SK-N-SH treated with all-trans-retinoic acid at 6 μM for 48 hours (cell line): ENCODE results near the gene MAB21L3.

Source experiments
- CREB5 ChIP-seq: fragments of 250-450 bp; sonication (Bioruptor Pico); IDR thresholded peaks from 2 replicates; pipeline ENCODE4 v1.5.1; 2020; ENCODE audit warnings: low read depth, mild to moderate bottlenecking, moderate library complexity
- CSDC2 ChIP-seq: fragments of 250-450 bp; sonication (Bioruptor Pico); IDR thresholded peaks from 2 replicates; pipeline ENCODE4 v1.5.0; 2020; ENCODE audit warnings: mild to moderate bottlenecking, moderate library complexity
- ISL1 ChIP-seq: fragments of 250-450 bp; sonication (Bioruptor Pico); IDR thresholded peaks from 2 replicates; pipeline ENCODE4 v2.1.2; 2022; ENCODE audit warnings: mild to moderate bottlenecking, moderate library complexity
- OSR1 ChIP-seq: fragments of 250-450 bp; sonication (Bioruptor Pico); IDR thresholded peaks from 2 replicates; pipeline ENCODE4 v1.8.0; 2022; ENCODE audit warnings: moderate library complexity, mild to moderate bottlenecking, inconsistent platforms
- PATZ1 ChIP-seq: fragments of 250-450 bp; sonication (Bioruptor Pico); IDR thresholded peaks from 2 replicates; pipeline ENCODE4 v1.8.0; 2020; ENCODE audit warnings: mild to moderate bottlenecking, moderate library complexity, borderline replicate concordance
- RARB ChIP-seq: fragments of 250-450 bp; sonication (Bioruptor Pico); IDR thresholded peaks from 2 replicates; pipeline ENCODE4 v1.8.0; 2021; ENCODE audit warnings: mild to moderate bottlenecking, moderate library complexity
- SNAI2 ChIP-seq: fragments of 250-450 bp; sonication (Bioruptor Pico); IDR thresholded peaks from 2 replicates; pipeline ENCODE4 v1.5.0; 2020; ENCODE audit warnings: mild to moderate bottlenecking, moderate library complexity
- TCF4 ChIP-seq: fragments of 250-450 bp; sonication (Bioruptor Pico); IDR thresholded peaks from 2 replicates; pipeline ENCODE4 v1.8.0; 2021; ENCODE audit warnings: mild to moderate bottlenecking, moderate library complexity, borderline replicate concordance
- TOX ChIP-seq: fragments of 250-450 bp; sonication (Bioruptor Pico); IDR thresholded peaks from 2 replicates; pipeline ENCODE4 v1.8.0; 2021; ENCODE audit warnings: mild to moderate bottlenecking, moderate library complexity, borderline replicate concordance
- ZFP3 ChIP-seq: fragments of 250-450 bp; sonication (Bioruptor Pico); IDR thresholded peaks from 2 replicates; pipeline ENCODE4 v1.5.0; 2020; ENCODE audit warnings: mild to moderate bottlenecking, moderate library complexity
- ZFP30 ChIP-seq: fragments of 450-650 bp; formaldehyde crosslinking; IDR thresholded peaks from 2 replicates; pipeline ENCODE4 v1.5.0; 2022; ENCODE audit warnings: mild to moderate bottlenecking, moderate library complexity
- ZNF565 ChIP-seq: fragments of 450-650 bp; formaldehyde crosslinking; conservative IDR thresholded peaks from 2 replicates; pipeline ENCODE4 v1.5.0; 2020; ENCODE audit warnings: low read depth, mild to moderate bottlenecking, moderate library complexity
- ZNF70 ChIP-seq: fragments of 450-650 bp; formaldehyde crosslinking; IDR thresholded peaks from 2 replicates; pipeline ENCODE4 v1.5.0; 2020; ENCODE audit warnings: mild to moderate bottlenecking, moderate library complexity
- ZNF8 ChIP-seq: fragments of 450-650 bp; formaldehyde crosslinking; IDR thresholded peaks from 2 replicates; pipeline ENCODE4 v1.5.0; 2020; ENCODE audit warnings: mild to moderate bottlenecking, moderate library complexity

- TF ChIP-seq PATZ1 (CRISPR knock-in tag), result no peak
- no peak for TF ChIP-seq ZFP30 (CRISPR knock-in tag)
- no peak for TF ChIP-seq RARB (CRISPR knock-in tag)
- TF ChIP-seq TOX (CRISPR knock-in tag), result no peak
- no peak for TF ChIP-seq ISL1 (CRISPR knock-in tag)
- no peak for TF ChIP-seq OSR1 (CRISPR knock-in tag)
- TF ChIP-seq CREB5 (CRISPR knock-in tag), result no peak
- TF ChIP-seq ZNF565 (CRISPR knock-in tag), result no peak
- TF ChIP-seq CSDC2 (CRISPR knock-in tag), result no peak
- no peak for TF ChIP-seq TCF4 (CRISPR knock-in tag)
- no peak for TF ChIP-seq ZNF70 (CRISPR knock-in tag)
- no peak for TF ChIP-seq SNAI2 (CRISPR knock-in tag)
- TF ChIP-seq ZNF8 (CRISPR knock-in tag), result no peak
- no peak for TF ChIP-seq ZFP3 (CRISPR knock-in tag)
Measured at GRCh38 chr1:116147972-116148371, 36.8 kb downstream of the MAB21L3 start.
